K562 (cell line): ENCODE measurements around the gene ELF3. TPM values are rescaled to one million over a fixed set of nuclear protein-coding genes. Genes with fewer than 3 reads are reported as not detected.

ENCODE experiments used
- DPF2 ChIP-seq: fragments of 450-650 bp; IDR thresholded peaks from 2 replicates; pipeline ENCODE4 v1.6.1; 2016
- ETS1 ChIP-seq: conservative IDR thresholded peaks from 2 replicates; pipeline ENCODE4 v1.6.1; 2011; ENCODE audit warnings: low read depth, mild to moderate bottlenecking, low read length; ENCODE audit not compliant: control insufficient read depth
- GTF3C2 ChIP-seq: IDR thresholded peaks from 3 replicates; pipeline ENCODE4 v1.6.1; 2011; ENCODE audit warnings: borderline replicate concordance, mild to moderate bottlenecking, moderate library complexity; ENCODE audit not compliant: insufficient read length; ENCODE audit errors: extremely low read depth
- HDAC2 ChIP-seq: fragments of 450-650 bp; IDR thresholded peaks from 2 replicates; pipeline ENCODE4 v1.6.1; 2016; ENCODE audit warnings: mild to moderate bottlenecking
- L3MBTL2 ChIP-seq: fragments of 450-650 bp; IDR thresholded peaks from 2 replicates; pipeline ENCODE4 v1.6.1; 2016; ENCODE audit warnings: mild to moderate bottlenecking, moderate library complexity
- NFRKB ChIP-seq: fragments of 450-650 bp; IDR thresholded peaks from 2 replicates; pipeline ENCODE4 v1.6.1; 2016; ENCODE audit warnings: low read depth
- PRPF4 ChIP-seq: fragments of 200-400 bp; formaldehyde crosslinking; IDR thresholded peaks from one replicate; pipeline ENCODE4 v1.6.1; 2017; ENCODE audit warnings: low read length, low read depth, mild to moderate bottlenecking; ENCODE audit not compliant: insufficient read depth, poor library complexity, severe bottlenecking
- SFPQ ChIP-seq: fragments of 200-400 bp; formaldehyde crosslinking; IDR thresholded peaks from 2 replicates; pipeline ENCODE4 v1.6.1; 2017; ENCODE audit warnings: mild to moderate bottlenecking, low read depth, low read length, moderate library complexity
- STAT6 ChIP-seq: sonication (generic); formaldehyde crosslinking; IDR thresholded peaks from 2 replicates; pipeline ENCODE4 v1.8.1; 2023; ENCODE audit warnings: mild to moderate bottlenecking, missing genetic modification reagents
- TEAD1 ChIP-seq, 2 experiments: fragments of 450-650 bp in 1 of 2; sonication (generic) in 1 of 2; formaldehyde crosslinking; IDR thresholded peaks; 2 replicates each; pipeline versions ENCODE4 v1.4.0 to v1.8.0; 2020 to 2022; ENCODE audit warnings: mild to moderate bottlenecking in 2 of 2, missing genetic modification reagents in 1 of 2
- TSHZ1 ChIP-seq: fragments of 250-450 bp; sonication (Bioruptor Pico); IDR thresholded peaks from 2 replicates; pipeline ENCODE4 v1.4.0; 2020; ENCODE audit warnings: mild to moderate bottlenecking, moderate library complexity
- ZNF134 ChIP-seq: fragments of 250-450 bp; sonication (Bioruptor Pico); conservative IDR thresholded peaks from 2 replicates; pipeline ENCODE4 v1.4.0; 2020
- ZNF197 ChIP-seq: fragments of 200-800 bp; sonication (Bioruptor generic); IDR thresholded peaks from 2 replicates; pipeline ENCODE4 v1.6.1; 2016; ENCODE audit warnings: low read depth, missing genetic modification characterization, missing compliant biosample characterization
- polyA plus RNA-seq, 8 experiments: library from polyadenylated mRNA; depleted of rRNA in 4 of 8; stranded (reverse) in 5 of 8; unstranded in 3 of 8; fragments of >200 nt; fragmentation: Nextera tagmentation in 2 of 8; fragmentation: Illumina TruSeq in 1 of 8; extraction: Ambion mirVana in 2 of 8; extraction: Trizol in 1 of 8; gene quantifications; 2 replicates each; pipeline versions ENCODE4 v1.2.1 to v1.2.3, GENCODE V29; 2011 to 2014; ENCODE audit warnings: inconsistent platforms in 1 of 8, missing spikeins in 1 of 8
- total RNA-seq, 7 experiments: library from RNA; depleted of rRNA in 6 of 7; stranded (reverse); fragments of >200 nt in 6 of 7; fragmentation: Illumina TruSeq in 2 of 7; extraction: Trizol in 2 of 7; gene quantifications; 2 replicates each; pipeline versions ENCODE4 v1.2.1 to v1.2.3, GENCODE V29; 2011 to 2021; ENCODE audit warnings: low replicate concordance in 1 of 7

The ELF3 gene
- total and polyA plus RNA-seq, 9 of the 15 experiments (the other 6 are each of a cell fraction or from before 2014, with no cell fraction given): 0.03 to 1.2 (median 0.07) TPM; not detected in 4

GRCh38 chr1:201982623-201983379 lies 27.6 kb upstream of the ELF3 start, which contains the start of gene RNPEP (continued):
- TF ChIP-seq TSHZ1 (CRISPR knock-in tag): no peak
- no peak; the same call in 1 of the 2 replicates for TF ChIP-seq HDAC2
- no peak for TF ChIP-seq ZNF197 (CRISPR knock-in tag)
- peak; percentile 18 for TF ChIP-seq GTF3C2
- peak; percentile 59; the same call in 1 of the 2 replicates for TF ChIP-seq NFRKB
- no peak for TF ChIP-seq PRPF4
- TF ChIP-seq SFPQ: no peak
- peak; percentile 2 to 88; a peak in 2 of 4 replicates for TF ChIP-seq TEAD1 (CRISPR knock-in tag; IDR thresholded peaks at IDR 0.05)
- TF ChIP-seq DPF2: no peak; the same call in 1 of the 2 replicates
- no peak for TF ChIP-seq STAT6 (CRISPR knock-in tag)
- peak; percentile 86 for TF ChIP-seq ETS1
- peak; percentile 50 for TF ChIP-seq L3MBTL2
- TF ChIP-seq ZNF134 (CRISPR knock-in tag): no peak
